HepG2 (cell line): ENCODE measurements around the gene VAMP8. TPM values are rescaled to one million over a fixed set of nuclear protein-coding genes. Genes with fewer than 3 reads are reported as not detected.

Experiments
- ARNT2 ChIP-seq: sonication (generic); formaldehyde crosslinking; IDR thresholded peaks from 2 replicates; pipeline ENCODE4 v1.8.0; 2022; ENCODE audit warnings: mild to moderate bottlenecking, low read depth, missing genetic modification reagents, moderate library complexity
- FOSL2 ChIP-seq: sonication (generic); formaldehyde crosslinking; IDR thresholded peaks from 2 replicates; pipeline ENCODE4 v1.4.0; 2020; ENCODE audit warnings: missing genetic modification reagents
- FOXA3 ChIP-seq: IDR thresholded peaks from 2 replicates; pipeline ENCODE4 v1.6.1; 2016; ENCODE audit warnings: missing genetic modification reagents, missing compliant biosample characterization
- GFI1 ChIP-seq: sonication (generic); formaldehyde crosslinking; IDR thresholded peaks from 2 replicates; pipeline ENCODE4 v1.5.0; 2020; ENCODE audit warnings: missing genetic modification reagents, mild to moderate bottlenecking, borderline replicate concordance
- HES4 ChIP-seq: sonication (generic); formaldehyde crosslinking; IDR thresholded peaks from 2 replicates; pipeline ENCODE4 v1.9.0; 2021; ENCODE audit warnings: mild to moderate bottlenecking, missing genetic modification reagents, borderline replicate concordance
- HMG20B ChIP-seq: conservative IDR thresholded peaks from 2 replicates; pipeline ENCODE4 v1.6.1; 2016; ENCODE audit warnings: missing genetic modification reagents, missing compliant biosample characterization
- HNRNPK ChIP-seq: fragments of 200-400 bp; formaldehyde crosslinking; IDR thresholded peaks from 2 replicates; pipeline ENCODE4 v1.6.1; 2018; ENCODE audit warnings: low read length, low read depth, moderate library complexity, mild to moderate bottlenecking; ENCODE audit not compliant: poor library complexity, severe bottlenecking
- KDM5B ChIP-seq: sonication (generic); formaldehyde crosslinking; IDR thresholded peaks from 2 replicates; pipeline ENCODE4 v1.4.0; 2020; ENCODE audit warnings: missing genetic modification reagents, mild to moderate bottlenecking, borderline replicate concordance
- NCOR1 ChIP-seq: fragments of 200-600 bp; sonication (generic); IDR thresholded peaks from 2 replicates; pipeline ENCODE4 v1.7.0; 2017; ENCODE audit warnings: antibody characterized with exemption, low read length, borderline replicate concordance
- PTBP1 ChIP-seq: fragments of 200-400 bp; formaldehyde crosslinking; IDR thresholded peaks from 2 replicates; pipeline ENCODE4 v1.6.1; 2018; ENCODE audit warnings: low read length, low read depth; ENCODE audit not compliant: poor library complexity, severe bottlenecking
- SAP130 ChIP-seq: IDR thresholded peaks from 2 replicates; pipeline ENCODE4 v1.6.1; 2016; ENCODE audit warnings: low read depth
- SOX6 ChIP-seq, 2 experiments: fragments of 450-650 bp in 1 of 2; sonication (generic) in 1 of 2; formaldehyde crosslinking in 1 of 2; IDR thresholded peaks; 2 replicates each; pipeline versions ENCODE4 v1.4.0 to v1.6.1; 2017 to 2020; ENCODE audit warnings: antibody characterized with exemption in 1 of 2, mild to moderate bottlenecking in 1 of 2, missing genetic modification reagents in 1 of 2
- SP5 ChIP-seq: IDR thresholded peaks from 2 replicates; pipeline ENCODE4 v1.6.1; 2016; ENCODE audit warnings: low read depth, borderline replicate concordance
- TEAD3 ChIP-seq: optimal IDR thresholded peaks from 2 replicates; pipeline ENCODE3; 2016; ENCODE audit warnings: borderline replicate concordance
- U2AF2 ChIP-seq: fragments of 200-400 bp; formaldehyde crosslinking; IDR thresholded peaks from 2 replicates; pipeline ENCODE4 v1.6.1; 2017; ENCODE audit warnings: low read depth, mild to moderate bottlenecking, low read length
- ZBTB7A ChIP-seq: sonication (generic); formaldehyde crosslinking; IDR thresholded peaks from 2 replicates; pipeline ENCODE4 v1.8.0; 2022; ENCODE audit warnings: mild to moderate bottlenecking, missing genetic modification reagents
- ZBTB8A ChIP-seq: sonication (generic); formaldehyde crosslinking; IDR thresholded peaks from 2 replicates; pipeline ENCODE4 v1.4.0; 2020; ENCODE audit warnings: mild to moderate bottlenecking, low read depth, missing genetic modification reagents, borderline replicate concordance
- ZFP82 ChIP-seq: sonication (generic); formaldehyde crosslinking; IDR thresholded peaks from 2 replicates; pipeline ENCODE4 v1.5.1; 2020; ENCODE audit warnings: mild to moderate bottlenecking, missing genetic modification reagents, borderline replicate concordance
- ZFX ChIP-seq: sonication (generic); formaldehyde crosslinking; IDR thresholded peaks from 2 replicates; pipeline ENCODE4 v1.4.0; 2020; ENCODE audit warnings: mild to moderate bottlenecking, low read depth, missing genetic modification reagents, moderate library complexity
- ZMYM4 ChIP-seq: sonication (generic); formaldehyde crosslinking; IDR thresholded peaks from 2 replicates; pipeline ENCODE4 v1.8.1; 2023; ENCODE audit warnings: mild to moderate bottlenecking, missing genetic modification reagents
- ZNF205 ChIP-seq: IDR thresholded peaks from 2 replicates; pipeline ENCODE4 v1.6.1; 2018; ENCODE audit warnings: missing biosample characterization, missing genetic modification reagents
- ZNF644 ChIP-seq: IDR thresholded peaks from 2 replicates; pipeline ENCODE4 v1.6.1; 2016; ENCODE audit warnings: low read depth
- ZNF792 ChIP-seq: IDR thresholded peaks from 2 replicates; pipeline ENCODE4 v1.6.1; 2016
- polyA plus RNA-seq, 8 experiments: library from polyadenylated mRNA; depleted of rRNA in 3 of 8; stranded (reverse) in 7 of 8; unstranded in 1 of 8; fragments of >200 nt; fragmentation: Illumina TruSeq in 4 of 8; extraction: Trizol in 4 of 8; gene quantifications; 2 replicates each; pipeline versions ENCODE4 v1.2.1 to v1.2.3, GENCODE V29; 2011 to 2016; ENCODE audit warnings: low read depth in 4 of 8, missing spikeins in 1 of 8, mixed read lengths in 1 of 8; ENCODE audit not compliant: insufficient read depth in 1 of 8
- total RNA-seq, 5 experiments: library from RNA; depleted of rRNA; stranded (reverse); fragments of >200 nt; fragmentation: Illumina TruSeq; extraction: Trizol; gene quantifications; 2 replicates each; pipeline ENCODE4 v1.2.3, GENCODE V29; 2016; ENCODE audit warnings: low read depth in 1 of 5
- TF ChIP-seq, protein P1 (sequence below): sonication (generic); formaldehyde crosslinking; IDR thresholded peaks from 2 replicates; pipeline ENCODE4 v1.4.0; 2020; ENCODE audit warnings: mild to moderate bottlenecking, missing genetic modification reagents
- TF ChIP-seq, protein P2 (sequence below): sonication (generic); formaldehyde crosslinking; IDR thresholded peaks from 2 replicates; pipeline ENCODE4 v1.8.1; 2022; ENCODE audit warnings: low read depth, mild to moderate bottlenecking, missing genetic modification reagents
- TF ChIP-seq, protein P3 (sequence below), 2 experiments: fragments of 450-650 bp in 1 of 2; sonication (generic) in 1 of 2; formaldehyde crosslinking; IDR thresholded peaks; 2 replicates each; pipeline versions ENCODE4 v1.5.0 to v1.8.0; 2020 to 2022; ENCODE audit warnings: mild to moderate bottlenecking in 1 of 2, missing genetic modification reagents in 1 of 2

VAMP8 gene
- total and polyA plus RNA-seq, 2 of the 13 experiments (the other 11 are each of a cell fraction or from before 2014, with no cell fraction given), result 83.3 to 157 TPM

DNA sequence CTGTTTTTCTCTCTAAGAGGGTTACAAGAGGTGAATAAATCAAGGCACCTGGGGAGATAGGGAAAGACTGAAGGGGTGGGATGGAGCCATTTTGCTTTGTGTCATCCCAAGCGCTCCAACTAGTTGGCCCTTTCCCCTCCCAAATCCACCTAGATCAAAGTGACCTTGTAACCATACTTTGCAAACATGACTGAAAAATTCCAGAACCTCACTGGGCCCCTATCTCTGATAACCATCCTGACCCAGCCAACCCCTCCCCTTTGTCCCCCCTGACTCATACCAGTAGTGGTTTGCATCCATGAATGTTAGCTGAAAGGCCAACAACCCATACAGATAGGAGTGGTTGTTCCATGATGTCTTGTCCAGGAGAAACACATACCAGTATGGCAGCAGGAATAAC, 19.2 kb upstream of the VAMP8 start (continued):
- TF ChIP-seq GFI1 (CRISPR knock-in tag), result 0 out of 2 replicates have a peak, but pooled peaks have one; percentile 57
- peak; percentile 20 for TF ChIP-seq HNRNPK
- TF ChIP-seq ZNF792, result peak; percentile 100
- peak; percentile 52; the same call in 1 of the 2 replicates for TF ChIP-seq SAP130 (CRISPR knock-in tag)
- 0 out of 2 replicates have a peak, but pooled peaks have one; percentile 44 for TF ChIP-seq ARNT2 (CRISPR knock-in tag)
- no peak for TF ChIP-seq PTBP1
- peak; percentile 33; the same call in 1 of the 2 replicates for TF ChIP-seq HMG20B
- peak; percentile 82 for TF ChIP-seq SP5 (CRISPR knock-in tag)
- 0 out of 2 replicates have a peak, but pooled peaks have one; percentile 61 for TF ChIP-seq ZFP82 (CRISPR knock-in tag)
- TF ChIP-seq, protein P1, sequence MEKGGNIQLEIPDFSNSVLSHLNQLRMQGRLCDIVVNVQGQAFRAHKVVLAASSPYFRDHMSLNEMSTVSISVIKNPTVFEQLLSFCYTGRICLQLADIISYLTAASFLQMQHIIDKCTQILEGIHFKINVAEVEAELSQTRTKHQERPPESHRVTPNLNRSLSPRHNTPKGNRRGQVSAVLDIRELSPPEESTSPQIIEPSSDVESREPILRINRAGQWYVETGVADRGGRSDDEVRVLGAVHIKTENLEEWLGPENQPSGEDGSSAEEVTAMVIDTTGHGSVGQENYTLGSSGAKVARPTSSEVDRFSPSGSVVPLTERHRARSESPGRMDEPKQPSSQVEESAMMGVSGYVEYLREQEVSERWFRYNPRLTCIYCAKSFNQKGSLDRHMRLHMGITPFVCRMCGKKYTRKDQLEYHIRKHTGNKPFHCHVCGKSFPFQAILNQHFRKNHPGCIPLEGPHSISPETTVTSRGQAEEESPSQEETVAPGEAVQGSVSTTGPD (CRISPR knock-in tag), result 0 out of 2 replicates have a peak, but pooled peaks have one; percentile 44
- TF ChIP-seq, protein P2, sequence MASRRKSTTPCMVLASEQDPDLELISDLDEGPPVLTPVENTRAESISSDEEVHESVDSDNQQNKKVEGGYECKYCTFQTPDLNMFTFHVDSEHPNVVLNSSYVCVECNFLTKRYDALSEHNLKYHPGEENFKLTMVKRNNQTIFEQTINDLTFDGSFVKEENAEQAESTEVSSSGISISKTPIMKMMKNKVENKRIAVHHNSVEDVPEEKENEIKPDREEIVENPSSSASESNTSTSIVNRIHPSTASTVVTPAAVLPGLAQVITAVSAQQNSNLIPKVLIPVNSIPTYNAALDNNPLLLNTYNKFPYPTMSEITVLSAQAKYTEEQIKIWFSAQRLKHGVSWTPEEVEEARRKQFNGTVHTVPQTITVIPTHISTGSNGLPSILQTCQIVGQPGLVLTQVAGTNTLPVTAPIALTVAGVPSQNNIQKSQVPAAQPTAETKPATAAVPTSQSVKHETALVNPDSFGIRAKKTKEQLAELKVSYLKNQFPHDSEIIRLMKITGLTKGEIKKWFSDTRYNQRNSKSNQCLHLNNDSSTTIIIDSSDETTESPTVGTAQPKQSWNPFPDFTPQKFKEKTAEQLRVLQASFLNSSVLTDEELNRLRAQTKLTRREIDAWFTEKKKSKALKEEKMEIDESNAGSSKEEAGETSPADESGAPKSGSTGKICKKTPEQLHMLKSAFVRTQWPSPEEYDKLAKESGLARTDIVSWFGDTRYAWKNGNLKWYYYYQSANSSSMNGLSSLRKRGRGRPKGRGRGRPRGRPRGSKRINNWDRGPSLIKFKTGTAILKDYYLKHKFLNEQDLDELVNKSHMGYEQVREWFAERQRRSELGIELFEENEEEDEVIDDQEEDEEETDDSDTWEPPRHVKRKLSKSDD (CRISPR knock-in tag), result 0 out of 2 replicates have a peak, but pooled peaks have one; percentile 46
- peak; percentile 28; the same call in 1 of the 2 replicates for TF ChIP-seq ZBTB7A (CRISPR knock-in tag)
- TF ChIP-seq ZFX (CRISPR knock-in tag), result peak; percentile 24; the same call in 1 of the 2 replicates
- TF ChIP-seq FOXA3, result 0 out of 2 replicates have a peak, but pooled peaks have one; percentile 34
- TF ChIP-seq SOX6 (IDR thresholded peaks at IDR 0.05), result no peak
- TF ChIP-seq SOX6 (CRISPR knock-in tag; IDR thresholded peaks at IDR 0.05), result peak; percentile 83
- TF ChIP-seq HES4 (CRISPR knock-in tag), result no peak
- TF ChIP-seq FOSL2 (CRISPR knock-in tag), result peak; percentile 90
- TF ChIP-seq U2AF2, result no peak
- TF ChIP-seq NCOR1, result 0 out of 2 replicates have a peak, but pooled peaks have one; percentile 18
- peak; percentile 66 for TF ChIP-seq ZMYM4
- TF ChIP-seq ZBTB8A, result no peak
- peak; percentile 98 for TF ChIP-seq ZNF644
- TF ChIP-seq, protein P3, sequence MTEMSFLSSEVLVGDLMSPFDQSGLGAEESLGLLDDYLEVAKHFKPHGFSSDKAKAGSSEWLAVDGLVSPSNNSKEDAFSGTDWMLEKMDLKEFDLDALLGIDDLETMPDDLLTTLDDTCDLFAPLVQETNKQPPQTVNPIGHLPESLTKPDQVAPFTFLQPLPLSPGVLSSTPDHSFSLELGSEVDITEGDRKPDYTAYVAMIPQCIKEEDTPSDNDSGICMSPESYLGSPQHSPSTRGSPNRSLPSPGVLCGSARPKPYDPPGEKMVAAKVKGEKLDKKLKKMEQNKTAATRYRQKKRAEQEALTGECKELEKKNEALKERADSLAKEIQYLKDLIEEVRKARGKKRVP (CRISPR knock-in tag; IDR thresholded peaks at IDR 0.05), result 0 out of 4 replicates have a peak, but pooled peaks of 1 of the 2 experiments have one; percentile 33
- peak; percentile 67 for TF ChIP-seq TEAD3
- TF ChIP-seq KDM5B (CRISPR knock-in tag), result 0 out of 2 replicates have a peak, but pooled peaks have one; percentile 25
- TF ChIP-seq ZNF205 (CRISPR knock-in tag), result 0 out of 2 replicates have a peak, but pooled peaks have one; percentile 51
